GM12875 (cell line): ENCODE data around the gene COL8A1.

ENCODE experiments used
- H3K4me3 ChIP-seq: one replicate; pipeline ENCODE4 v1.5.1; 2011; ENCODE audit warnings: low read depth, low read length, control low read depth
- CTCF ChIP-seq: IDR thresholded peaks from 2 replicates; pipeline ENCODE4 v1.5.1; 2011; ENCODE audit warnings: low read depth, mild to moderate bottlenecking, control low read depth, inconsistent platforms, low read length, moderate library complexity, borderline replicate concordance; ENCODE audit not compliant: insufficient read depth

Gene COL8A1

GRCh38 chr3:99842826-99843589 is 204.6 kb downstream of the COL8A1 start:
- peak; percentile 43; the same call in 1 of the 2 replicates for TF ChIP-seq CTCF
- no peak overlapping the region for H3K4me3 ChIP-seq

DNA sequence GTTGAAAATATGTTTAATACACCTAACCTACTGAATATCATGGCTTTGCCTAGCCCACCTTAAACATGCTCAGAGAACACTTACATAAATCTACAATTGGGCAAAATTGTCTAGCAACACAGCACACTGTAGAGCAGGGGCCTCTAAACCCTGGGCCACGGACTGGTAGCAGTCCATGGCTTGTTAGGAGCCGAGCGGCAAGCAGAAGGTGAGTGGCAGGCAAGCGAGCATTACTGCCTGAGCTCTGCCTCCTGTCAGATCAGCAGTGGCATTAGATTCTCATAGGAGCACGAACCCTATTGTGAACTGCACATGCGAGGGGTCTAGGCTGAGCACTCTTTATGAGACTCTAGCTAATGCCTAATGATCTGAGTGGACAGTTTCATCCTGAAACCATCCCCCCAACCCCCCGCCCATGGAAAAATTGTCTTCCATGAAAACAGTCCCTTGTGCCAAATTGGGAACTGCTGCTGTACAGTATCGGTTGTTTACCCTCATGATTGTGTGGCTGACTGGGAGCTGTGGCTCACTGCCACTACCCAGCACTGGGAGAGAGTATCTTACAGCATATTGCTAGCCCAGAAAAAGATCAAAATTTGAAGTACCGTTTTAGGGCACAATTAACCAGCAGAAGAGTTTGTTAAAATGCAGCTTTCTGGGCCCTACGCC is 205.3 kb downstream of the COL8A1 start:
- no peak overlapping the region for H3K4me3 ChIP-seq
- no peak for TF ChIP-seq CTCF

GRCh38 chr3:99845331-99845730 is 206.9 kb downstream of the COL8A1 start:
- H3K4me3 ChIP-seq, result no peak overlapping the region
- no peak for TF ChIP-seq CTCF

DNA sequence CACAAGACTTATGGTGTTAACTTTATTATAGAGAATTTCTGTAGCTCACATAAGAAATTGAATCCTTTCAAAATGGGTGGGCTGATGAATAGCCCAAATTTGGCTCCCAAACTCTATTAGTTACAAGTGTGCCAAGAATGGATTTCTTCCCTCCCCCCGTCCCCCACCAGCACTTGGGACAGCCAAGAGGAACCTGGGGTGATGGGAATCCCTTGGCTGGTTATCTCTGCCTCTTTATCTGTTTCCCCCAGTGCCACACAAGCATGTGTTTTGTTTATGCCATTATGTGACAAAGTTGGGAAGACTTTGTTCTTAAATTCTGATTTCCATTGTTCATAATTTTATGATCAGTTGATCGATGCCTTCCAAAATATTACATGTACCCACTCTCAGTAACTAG is 207.6 kb downstream of the COL8A1 start:
- H3K4me3 ChIP-seq, result no peak overlapping the region
- TF ChIP-seq CTCF, result no peak

DNA sequence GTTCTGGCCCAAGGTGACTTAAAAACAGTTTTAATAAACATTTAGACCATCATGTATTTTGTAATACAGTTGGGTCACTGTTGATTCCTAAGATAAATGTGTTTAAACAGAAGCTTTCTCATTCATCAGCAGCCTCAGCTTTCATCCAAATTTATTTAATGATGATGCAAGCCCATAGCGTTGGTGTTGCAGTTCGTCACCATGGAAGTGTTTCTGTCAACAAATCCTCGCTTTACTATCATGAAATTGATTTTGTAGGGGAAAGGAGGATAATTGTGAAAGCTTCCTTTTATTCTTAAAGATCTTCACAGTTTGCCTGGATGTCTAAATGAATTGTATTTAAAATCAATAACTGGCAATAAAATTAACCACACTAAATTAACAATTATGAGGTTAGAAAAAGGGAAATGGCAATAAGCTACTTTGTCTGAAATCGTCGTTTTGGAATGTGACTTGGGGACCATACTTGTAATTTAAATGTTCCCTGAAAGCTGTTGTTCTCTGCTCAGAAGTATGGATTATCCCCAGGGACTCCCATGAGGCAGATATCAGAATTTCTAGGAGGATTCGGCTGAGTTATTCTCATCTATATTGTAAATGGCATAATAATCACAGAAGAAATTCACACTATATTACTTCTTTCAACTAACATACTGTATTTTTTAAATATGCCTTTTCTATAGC is 208.2 kb downstream of the COL8A1 start:
- H3K4me3 ChIP-seq, result no peak overlapping the region
- no peak for TF ChIP-seq CTCF

GRCh38 chr3:99848433-99848832 is 210.0 kb downstream of the COL8A1 start:
- no peak for TF ChIP-seq CTCF
- no peak overlapping the region for H3K4me3 ChIP-seq
